ENCODE data around the gene NEK4. TPM values are rescaled to one million over a fixed set of nuclear protein-coding genes. Genes with fewer than 3 reads are reported as not detected.

Gene NEK4
- total and polyA plus RNA-seq, 10 of the 15 experiments (the other 5 are each of a cell fraction or from before 2014, with no cell fraction given), result 7.0 to 29.1 (median 16.4) TPM

DNA sequence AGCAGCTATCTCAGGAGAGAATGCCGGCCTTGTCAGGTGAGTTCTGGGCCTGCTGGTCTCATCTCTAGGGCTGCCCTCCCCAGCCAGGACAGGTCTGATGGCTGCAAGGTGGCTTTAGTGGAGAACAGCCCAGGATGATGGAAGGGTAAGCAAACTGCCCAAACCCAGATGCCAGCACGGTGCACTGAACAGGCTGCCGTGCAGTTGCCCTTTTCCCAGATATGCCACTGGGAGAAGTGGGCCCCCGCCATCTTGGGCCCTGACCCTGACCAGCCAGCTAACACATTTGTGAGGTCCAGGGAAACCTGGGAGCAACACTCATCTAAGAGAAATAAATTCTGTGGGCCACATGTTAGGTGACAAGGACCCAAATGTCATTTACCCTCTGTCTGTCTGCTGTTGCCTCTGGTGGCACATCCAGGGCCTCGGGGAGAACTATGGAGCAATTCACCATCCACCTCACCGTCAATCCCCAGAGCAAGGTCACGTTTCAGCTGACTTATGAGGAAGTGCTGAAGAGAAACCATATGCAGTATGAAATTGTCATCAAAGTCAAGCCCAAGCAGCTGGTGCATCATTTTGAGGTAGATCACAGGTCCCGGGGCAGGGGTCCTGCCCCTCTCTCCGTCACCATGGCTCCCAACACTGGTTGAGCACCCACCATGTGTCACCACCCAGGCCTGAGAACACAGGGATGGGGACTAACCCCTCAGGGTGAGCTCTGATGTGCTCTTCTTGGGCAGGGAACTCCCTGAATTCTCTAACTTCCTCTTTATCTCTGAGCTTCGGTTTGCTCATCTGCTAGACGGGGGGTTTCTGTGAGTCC, 8.5 kb upstream of the NEK4 start (continued):
- TF ChIP-seq, protein P1, sequence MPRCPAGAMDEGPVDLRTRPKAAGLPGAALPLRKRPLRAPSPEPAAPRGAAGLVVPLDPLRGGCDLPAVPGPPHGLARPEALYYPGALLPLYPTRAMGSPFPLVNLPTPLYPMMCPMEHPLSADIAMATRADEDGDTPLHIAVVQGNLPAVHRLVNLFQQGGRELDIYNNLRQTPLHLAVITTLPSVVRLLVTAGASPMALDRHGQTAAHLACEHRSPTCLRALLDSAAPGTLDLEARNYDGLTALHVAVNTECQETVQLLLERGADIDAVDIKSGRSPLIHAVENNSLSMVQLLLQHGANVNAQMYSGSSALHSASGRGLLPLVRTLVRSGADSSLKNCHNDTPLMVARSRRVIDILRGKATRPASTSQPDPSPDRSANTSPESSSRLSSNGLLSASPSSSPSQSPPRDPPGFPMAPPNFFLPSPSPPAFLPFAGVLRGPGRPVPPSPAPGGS (IDR thresholded peaks at IDR 0.05; ENCODE audit: borderline replicate concordance, insufficient read depth, low read depth, low read length, poor library complexity, severe bottlenecking), result no peak
- TF ChIP-seq NR2F1 (conservative IDR thresholded peaks at IDR 0.05), result 0 out of 2 replicates have a peak, but pooled peaks have one; percentile 43
- no peak for TF ChIP-seq RFX5 (IDR thresholded peaks at IDR 0.05; ENCODE audit: low read depth, low read length)
- no peak for TF ChIP-seq ZSCAN29 (IDR thresholded peaks at IDR 0.05)
- TF ChIP-seq PAX8 (IDR thresholded peaks at IDR 0.05), result no peak
- TF ChIP-seq, protein P2, sequence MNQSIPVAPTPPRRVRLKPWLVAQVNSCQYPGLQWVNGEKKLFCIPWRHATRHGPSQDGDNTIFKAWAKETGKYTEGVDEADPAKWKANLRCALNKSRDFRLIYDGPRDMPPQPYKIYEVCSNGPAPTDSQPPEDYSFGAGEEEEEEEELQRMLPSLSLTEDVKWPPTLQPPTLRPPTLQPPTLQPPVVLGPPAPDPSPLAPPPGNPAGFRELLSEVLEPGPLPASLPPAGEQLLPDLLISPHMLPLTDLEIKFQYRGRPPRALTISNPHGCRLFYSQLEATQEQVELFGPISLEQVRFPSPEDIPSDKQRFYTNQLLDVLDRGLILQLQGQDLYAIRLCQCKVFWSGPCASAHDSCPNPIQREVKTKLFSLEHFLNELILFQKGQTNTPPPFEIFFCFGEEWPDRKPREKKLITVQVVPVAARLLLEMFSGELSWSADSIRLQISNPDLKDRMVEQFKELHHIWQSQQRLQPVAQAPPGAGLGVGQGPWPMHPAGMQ (IDR thresholded peaks at IDR 0.05; ENCODE audit: borderline replicate concordance), result no peak
- TF ChIP-seq CHD4 (IDR thresholded peaks at IDR 0.05), result no peak
- TF ChIP-seq SRF (IDR thresholded peaks at IDR 0.05; ENCODE audit: low read depth in 2 of 2, low read length in 2 of 2), result no peak
- TF ChIP-seq TCF7 (IDR thresholded peaks at IDR 0.05; ENCODE audit: borderline replicate concordance), result no peak
- TF ChIP-seq TARDBP (IDR thresholded peaks at IDR 0.05; ENCODE audit: borderline replicate concordance), result no peak
- no peak for TF ChIP-seq SMC3 (IDR thresholded peaks at IDR 0.05; ENCODE audit: borderline replicate concordance, low read length)
- TF ChIP-seq RCOR1 (conservative IDR thresholded peaks at IDR 0.05; ENCODE audit: low read depth, low read length), result no peak
- TF ChIP-seq KDM1A (IDR thresholded peaks at IDR 0.05; ENCODE audit: borderline replicate concordance), result no peak
- no peak for TF ChIP-seq RAD21 (IDR thresholded peaks at IDR 0.05; ENCODE audit: insufficient read depth, low read depth, low read length)
- TF ChIP-seq, protein P3, sequence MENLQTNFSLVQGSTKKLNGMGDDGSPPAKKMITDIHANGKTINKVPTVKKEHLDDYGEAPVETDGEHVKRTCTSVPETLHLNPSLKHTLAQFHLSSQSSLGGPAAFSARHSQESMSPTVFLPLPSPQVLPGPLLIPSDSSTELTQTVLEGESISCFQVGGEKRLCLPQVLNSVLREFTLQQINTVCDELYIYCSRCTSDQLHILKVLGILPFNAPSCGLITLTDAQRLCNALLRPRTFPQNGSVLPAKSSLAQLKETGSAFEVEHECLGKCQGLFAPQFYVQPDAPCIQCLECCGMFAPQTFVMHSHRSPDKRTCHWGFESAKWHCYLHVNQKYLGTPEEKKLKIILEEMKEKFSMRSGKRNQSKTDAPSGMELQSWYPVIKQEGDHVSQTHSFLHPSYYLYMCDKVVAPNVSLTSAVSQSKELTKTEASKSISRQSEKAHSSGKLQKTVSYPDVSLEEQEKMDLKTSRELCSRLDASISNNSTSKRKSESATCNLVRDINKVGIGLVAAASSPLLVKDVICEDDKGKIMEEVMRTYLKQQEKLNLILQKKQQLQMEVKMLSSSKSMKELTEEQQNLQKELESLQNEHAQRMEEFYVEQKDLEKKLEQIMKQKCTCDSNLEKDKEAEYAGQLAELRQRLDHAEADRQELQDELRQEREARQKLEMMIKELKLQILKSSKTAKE (IDR thresholded peaks at IDR 0.05; ENCODE audit: low read depth, poor library complexity, severe bottlenecking), result peak; percentile 71
- TF ChIP-seq, protein P4, sequence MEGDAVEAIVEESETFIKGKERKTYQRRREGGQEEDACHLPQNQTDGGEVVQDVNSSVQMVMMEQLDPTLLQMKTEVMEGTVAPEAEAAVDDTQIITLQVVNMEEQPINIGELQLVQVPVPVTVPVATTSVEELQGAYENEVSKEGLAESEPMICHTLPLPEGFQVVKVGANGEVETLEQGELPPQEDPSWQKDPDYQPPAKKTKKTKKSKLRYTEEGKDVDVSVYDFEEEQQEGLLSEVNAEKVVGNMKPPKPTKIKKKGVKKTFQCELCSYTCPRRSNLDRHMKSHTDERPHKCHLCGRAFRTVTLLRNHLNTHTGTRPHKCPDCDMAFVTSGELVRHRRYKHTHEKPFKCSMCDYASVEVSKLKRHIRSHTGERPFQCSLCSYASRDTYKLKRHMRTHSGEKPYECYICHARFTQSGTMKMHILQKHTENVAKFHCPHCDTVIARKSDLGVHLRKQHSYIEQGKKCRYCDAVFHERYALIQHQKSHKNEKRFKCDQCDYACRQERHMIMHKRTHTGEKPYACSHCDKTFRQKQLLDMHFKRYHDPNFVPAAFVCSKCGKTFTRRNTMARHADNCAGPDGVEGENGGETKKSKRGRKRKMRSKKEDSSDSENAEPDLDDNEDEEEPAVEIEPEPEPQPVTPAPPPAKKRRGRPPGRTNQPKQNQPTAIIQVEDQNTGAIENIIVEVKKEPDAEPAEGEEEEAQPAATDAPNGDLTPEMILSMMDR (IDR thresholded peaks at IDR 0.05 in 2 of 3, conservative IDR thresholded peaks at IDR 0.05 in 1 of 3; ENCODE audit: control insufficient read depth in 2 of 3, extremely low read depth in 1 of 3, insufficient read depth in 1 of 3, low read depth in 3 of 3, low read length in 3 of 3), result no peak
- TF ChIP-seq, protein P5, sequence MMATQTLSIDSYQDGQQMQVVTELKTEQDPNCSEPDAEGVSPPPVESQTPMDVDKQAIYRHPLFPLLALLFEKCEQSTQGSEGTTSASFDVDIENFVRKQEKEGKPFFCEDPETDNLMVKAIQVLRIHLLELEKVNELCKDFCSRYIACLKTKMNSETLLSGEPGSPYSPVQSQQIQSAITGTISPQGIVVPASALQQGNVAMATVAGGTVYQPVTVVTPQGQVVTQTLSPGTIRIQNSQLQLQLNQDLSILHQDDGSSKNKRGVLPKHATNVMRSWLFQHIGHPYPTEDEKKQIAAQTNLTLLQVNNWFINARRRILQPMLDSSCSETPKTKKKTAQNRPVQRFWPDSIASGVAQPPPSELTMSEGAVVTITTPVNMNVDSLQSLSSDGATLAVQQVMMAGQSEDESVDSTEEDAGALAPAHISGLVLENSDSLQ (IDR thresholded peaks at IDR 0.05), result peak; percentile 24; the same call in 1 of the 2 replicates
- TF ChIP-seq, protein P6, sequence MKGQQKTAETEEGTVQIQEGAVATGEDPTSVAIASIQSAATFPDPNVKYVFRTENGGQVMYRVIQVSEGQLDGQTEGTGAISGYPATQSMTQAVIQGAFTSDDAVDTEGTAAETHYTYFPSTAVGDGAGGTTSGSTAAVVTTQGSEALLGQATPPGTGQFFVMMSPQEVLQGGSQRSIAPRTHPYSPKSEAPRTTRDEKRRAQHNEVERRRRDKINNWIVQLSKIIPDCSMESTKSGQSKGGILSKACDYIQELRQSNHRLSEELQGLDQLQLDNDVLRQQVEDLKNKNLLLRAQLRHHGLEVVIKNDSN (IDR thresholded peaks at IDR 0.05; ENCODE audit: borderline replicate concordance, extremely low read length, insufficient read depth, low read depth, low read length), result no peak
- no peak for TF ChIP-seq SIN3A (IDR thresholded peaks at IDR 0.05; ENCODE audit: low read depth, low read length)
- TF ChIP-seq GATAD2B (conservative IDR thresholded peaks at IDR 0.05; ENCODE audit: low read depth), result 0 out of 2 replicates have a peak, but pooled peaks have one; percentile 53
- no peak for TF ChIP-seq SMARCA5 (IDR thresholded peaks at IDR 0.05)

Measured in GM12878 (cell line).